ENCODE data around the gene GNG7. TPM values are rescaled to one million over a fixed set of nuclear protein-coding genes. Genes with fewer than 3 reads are reported as not detected.

Gene GNG7
- polyA plus RNA-seq, 1 experiment, result 0.22 TPM

GRCh38 chr19:2666344-2666994, 36.0 kb downstream of the GNG7 start:
- no peak for TF ChIP-seq CTCF (IDR thresholded peaks at IDR 0.05; ENCODE audit: insufficient read depth, low read depth, low read length)
- CTCF ChIA-PET, result interaction anchor here (1.1 kb wide), 1 partner anchor 83 kb away, joined by 3 read pairs; no protein-coding TSS in a partner anchor
- no peak for DNase-seq (ENCODE audit: low read depth)
- no peaks in the 10 kb centered on the region for H3K36me3 ChIP-seq (ENCODE audit: control insufficient read depth, insufficient read depth, low read length)
- no peak overlapping the region for H3K4me3 ChIP-seq (ENCODE audit: low read depth, low read length)
- H3K27me3 ChIP-seq (ENCODE audit: control insufficient read depth, insufficient read depth, low read length), result peaks cover 1% of the 10 kb centered on the region; the same call in 1 of the 2 replicates
- POLR2A ChIA-PET, result no interaction called here

- no peak for DNase-seq (ENCODE audit: low read depth)
- Histone ChIP-seq H3K36me3 (ENCODE audit: control insufficient read depth, insufficient read depth, low read length) (no peaks in the 10 kb centered on the region), H3K4me3 (ENCODE audit: low read depth, low read length) (no peak overlapping the region), H3K27me3 (ENCODE audit: control insufficient read depth, insufficient read depth, low read length) (peaks cover 1% of the 10 kb centered on the region; the same call in 1 of the 2 replicates)
- TF ChIP-seq CTCF (IDR thresholded peaks at IDR 0.05; ENCODE audit: insufficient read depth, low read depth, low read length), result no peak
- ChIA-PET POLR2A (no interaction called here), CTCF (no interaction called here)
Observed at GRCh38 chr19:2665103-2665502, 37.4 kb downstream of the GNG7 start.

- no peak for TF ChIP-seq CTCF (IDR thresholded peaks at IDR 0.05; ENCODE audit: insufficient read depth, low read depth, low read length)
- POLR2A ChIA-PET, result no interaction called here
- CTCF ChIA-PET, result no interaction called here
- Histone ChIP-seq H3K4me3 (ENCODE audit: low read depth, low read length) (no peak overlapping the region), H3K27me3 (ENCODE audit: control insufficient read depth, insufficient read depth, low read length) (peaks cover 1% of the 10 kb centered on the region; the same call in 1 of the 2 replicates), H3K36me3 (ENCODE audit: control insufficient read depth, insufficient read depth, low read length) (no peaks in the 10 kb centered on the region)
- DNase-seq (ENCODE audit: low read depth), result no peak
Observed at GRCh38 chr19:2663920-2664571, 38.4 kb downstream of the GNG7 start.

- ChIA-PET POLR2A (no interaction called here), CTCF (interaction anchor here (2.7 to 4.0 kb wide), 2 partner anchors 14 to 87 kb away, joined by 12 to 16 read pairs; no protein-coding TSS in a partner anchor)
- Histone ChIP-seq H3K4me3 (ENCODE audit: low read depth, low read length) (no peak overlapping the region), H3K27me3 (ENCODE audit: control insufficient read depth, insufficient read depth, low read length) (peaks cover 1% of the 10 kb centered on the region; the same call in 1 of the 2 replicates), H3K36me3 (ENCODE audit: control insufficient read depth, insufficient read depth, low read length) (no peaks in the 10 kb centered on the region)
- no peak for TF ChIP-seq CTCF (IDR thresholded peaks at IDR 0.05; ENCODE audit: insufficient read depth, low read depth, low read length)
- no peak for DNase-seq (ENCODE audit: low read depth)
Observed at GRCh38 chr19:2661615-2662014, 40.9 kb downstream of the GNG7 start.

DNA sequence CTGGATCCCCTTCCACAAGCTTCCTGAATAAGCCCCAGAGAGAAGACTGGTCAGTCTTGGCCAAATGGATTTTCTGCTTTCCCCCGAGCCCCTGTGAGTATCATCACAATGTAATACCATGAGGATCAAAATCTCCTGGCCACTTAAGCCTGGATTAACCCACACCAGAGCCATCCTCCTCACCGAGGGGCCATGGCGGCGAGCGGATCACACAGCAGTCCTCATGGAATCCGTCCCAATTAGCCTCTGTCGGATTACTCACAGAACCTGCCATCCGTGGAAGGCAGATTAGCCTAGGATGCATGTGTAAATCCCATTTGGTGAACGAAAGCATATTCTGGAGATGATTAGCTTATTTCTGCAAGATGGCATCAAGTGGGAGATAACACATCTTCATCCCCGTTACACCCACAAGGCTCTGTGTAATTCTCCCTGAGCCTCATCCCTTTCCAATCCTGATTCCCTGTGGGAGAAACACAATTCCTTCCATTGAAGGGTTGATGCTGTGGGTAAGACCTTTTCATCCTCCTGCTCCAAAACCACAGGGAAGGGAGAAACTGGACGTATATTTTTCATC, 42.5 kb downstream of the GNG7 start:
- ChIA-PET POLR2A (no interaction called here), CTCF (interaction anchor here (0.5 to 4.0 kb wide), 3 partner anchors 12 to 89 kb away, joined by 3 to 16 read pairs (median 12); no protein-coding TSS in a partner anchor)
- Histone ChIP-seq H3K27me3 (ENCODE audit: control insufficient read depth, insufficient read depth, low read length) (peaks cover 1% of the 10 kb centered on the region; the same call in 1 of the 2 replicates), H3K4me3 (ENCODE audit: low read depth, low read length) (no peak overlapping the region), H3K36me3 (ENCODE audit: control insufficient read depth, insufficient read depth, low read length) (no peaks in the 10 kb centered on the region)
- TF ChIP-seq CTCF (IDR thresholded peaks at IDR 0.05; ENCODE audit: insufficient read depth, low read depth, low read length), result no peak
- no peak for DNase-seq (ENCODE audit: low read depth)

Data from BJ (cell line).